22Rv1 (cell line): ENCODE measurements around the gene ZMPSTE24.

ENCODE experiments used
- ZFX ChIP-seq: fragments of 450-650 bp; IDR thresholded peaks from 2 replicates; pipeline ENCODE4 v1.6.1; 2017; ENCODE audit warnings: antibody characterized with exemption, borderline replicate concordance
- TF ChIP-seq, protein P1 (sequence below): fragments of 450-650 bp; IDR thresholded peaks from 2 replicates; pipeline ENCODE4 v1.5.1; 2017; ENCODE audit warnings: mild to moderate bottlenecking

DNA sequence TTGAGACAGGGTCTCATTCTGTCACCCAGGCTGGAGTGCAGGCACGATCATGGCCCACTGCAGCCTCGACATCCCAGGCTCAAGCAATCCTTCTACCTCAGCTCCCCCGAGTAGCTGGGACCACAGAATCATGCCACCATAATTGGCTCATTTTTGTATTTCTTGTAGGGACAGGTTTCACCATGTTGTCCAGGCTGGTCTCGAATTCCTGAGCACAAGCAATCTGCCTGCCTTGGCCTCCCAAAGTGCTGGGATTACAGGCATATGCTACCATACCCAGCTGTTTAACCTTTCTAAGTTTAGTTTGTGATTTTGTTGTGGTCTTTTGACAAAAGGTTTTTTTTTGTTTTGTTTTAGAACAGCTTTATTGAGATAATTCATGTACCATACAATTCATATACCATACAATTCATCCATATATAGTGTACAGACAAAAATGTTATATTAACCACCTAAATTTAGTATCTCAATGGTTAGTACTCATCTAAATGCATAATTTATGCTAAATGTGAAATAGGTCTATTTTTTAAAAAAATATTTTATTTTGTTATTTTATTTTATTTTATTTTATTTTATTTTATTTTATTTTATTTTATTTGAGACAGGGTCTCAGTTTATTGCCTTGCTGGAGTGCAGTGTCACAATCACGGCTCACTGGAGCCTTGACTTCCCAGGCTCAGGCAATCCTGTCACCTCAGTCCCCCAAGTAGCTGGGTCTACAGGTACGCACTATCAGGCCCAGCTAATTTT lies 8.9 kb downstream of the ZMPSTE24 start:
- TF ChIP-seq, protein P1, sequence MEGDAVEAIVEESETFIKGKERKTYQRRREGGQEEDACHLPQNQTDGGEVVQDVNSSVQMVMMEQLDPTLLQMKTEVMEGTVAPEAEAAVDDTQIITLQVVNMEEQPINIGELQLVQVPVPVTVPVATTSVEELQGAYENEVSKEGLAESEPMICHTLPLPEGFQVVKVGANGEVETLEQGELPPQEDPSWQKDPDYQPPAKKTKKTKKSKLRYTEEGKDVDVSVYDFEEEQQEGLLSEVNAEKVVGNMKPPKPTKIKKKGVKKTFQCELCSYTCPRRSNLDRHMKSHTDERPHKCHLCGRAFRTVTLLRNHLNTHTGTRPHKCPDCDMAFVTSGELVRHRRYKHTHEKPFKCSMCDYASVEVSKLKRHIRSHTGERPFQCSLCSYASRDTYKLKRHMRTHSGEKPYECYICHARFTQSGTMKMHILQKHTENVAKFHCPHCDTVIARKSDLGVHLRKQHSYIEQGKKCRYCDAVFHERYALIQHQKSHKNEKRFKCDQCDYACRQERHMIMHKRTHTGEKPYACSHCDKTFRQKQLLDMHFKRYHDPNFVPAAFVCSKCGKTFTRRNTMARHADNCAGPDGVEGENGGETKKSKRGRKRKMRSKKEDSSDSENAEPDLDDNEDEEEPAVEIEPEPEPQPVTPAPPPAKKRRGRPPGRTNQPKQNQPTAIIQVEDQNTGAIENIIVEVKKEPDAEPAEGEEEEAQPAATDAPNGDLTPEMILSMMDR = no peak
- no peak for TF ChIP-seq ZFX
